GM20431 (cell line): ENCODE data around the gene NAT9.

Source experiments
- in situ Hi-C: fragments of 300-500 bp; cut with MseI, MboI; formaldehyde crosslinking; loops from one replicate; pipeline ENCODE4 v1.15.0; 2020; ENCODE audit warnings: low sequenced_read_pairs; ENCODE audit not compliant: unreplicated experiment

NAT9 gene

GRCh38 chr17:74767111-74767516, 9.0 kb downstream of the NAT9 start:
- in situ Hi-C loops = no loop called here

GRCh38 chr17:74766413-74766812, 9.7 kb downstream of the NAT9 start:
- in situ Hi-C loops = no loop called here

GRCh38 chr17:74764751-74765286, 11.3 kb downstream of the NAT9 start:
- in situ Hi-C loops = no loop called here

- in situ Hi-C loops = no loop called here
These were observed 12.4 kb downstream of the NAT9 start for GRCh38 chr17:74763565-74764387.

- in situ Hi-C loops = no loop called here
These were observed 14.2 kb downstream of the NAT9 start for GRCh38 chr17:74761931-74762330.

GRCh38 chr17:74761419-74761818, 14.7 kb downstream of the NAT9 start:
- in situ Hi-C loops = no loop called here

GRCh38 chr17:74760404-74761105, 15.6 kb downstream of the NAT9 start:
- in situ Hi-C loops = no loop called here

- in situ Hi-C loops = no loop called here
These were observed 16.2 kb downstream of the NAT9 start for GRCh38 chr17:74759941-74760340.

- in situ Hi-C loops = no loop called here
These were observed 16.8 kb downstream of the NAT9 start for GRCh38 chr17:74759243-74759801.

GRCh38 chr17:74758848-74759168, 17.3 kb downstream of the NAT9 start:
- in situ Hi-C loops = no loop called here

GRCh38 chr17:74757931-74758847, 18.0 kb downstream of the NAT9 start:
- in situ Hi-C loops = no loop called here

GRCh38 chr17:74757502-74757901, 18.6 kb downstream of the NAT9 start:
- in situ Hi-C loops = no loop called here

GRCh38 chr17:74756891-74757290, 19.3 kb downstream of the NAT9 start:
- in situ Hi-C loops = no loop called here

GRCh38 chr17:74755533-74755932, 20.6 kb downstream of the NAT9 start:
- in situ Hi-C loops = no loop called here

- in situ Hi-C loops = no loop called here
These were observed 21.3 kb downstream of the NAT9 start for GRCh38 chr17:74754832-74755231.

GRCh38 chr17:74752822-74753401, 23.2 kb downstream of the NAT9 start:
- in situ Hi-C loops = no loop called here

GRCh38 chr17:74752415-74752814, 23.7 kb downstream of the NAT9 start:
- in situ Hi-C loops = no loop called here

GRCh38 chr17:74750327-74751069, 25.6 kb downstream of the NAT9 start:
- in situ Hi-C loops = no loop called here

GRCh38 chr17:74750039-74750326, 26.2 kb downstream of the NAT9 start:
- in situ Hi-C loops = no loop called here
